Transverse colon (tissue), 4 donors: ENCODE results near the gene ADNP.

Source experiments
- CTCF ChIP-seq, 5 experiments: fragments of 200-600 bp in 3 of 5; fragments of 450-650 bp in 2 of 5; sonication (generic) in 3 of 5; IDR thresholded peaks; 1 replicate in 2 of 5; 2 replicates in 3 of 5; pipeline ENCODE4 v1.5.1; 2016 to 2017; ENCODE audit warnings: antibody characterized with exemption in 5 of 5, inconsistent platforms in 3 of 5, mild to moderate bottlenecking in 2 of 5, moderate library complexity in 1 of 5
- EP300 ChIP-seq: sonication (generic); formaldehyde crosslinking; IDR thresholded peaks from one replicate; pipeline ENCODE4 v1.6.1; 2017; ENCODE audit warnings: antibody characterized with exemption, low read depth
- POLR2A ChIP-seq: fragments of 450-650 bp; IDR thresholded peaks from one replicate; pipeline ENCODE4 v1.6.1; 2016; ENCODE audit warnings: antibody characterized with exemption, mild to moderate bottlenecking, moderate library complexity
- POLR2AphosphoS5 ChIP-seq, 3 donors: sonication (generic); formaldehyde crosslinking; IDR thresholded peaks; one replicate each; pipeline ENCODE4 v1.6.1; 2016; ENCODE audit warnings: antibody characterized with exemption in 3 of 3

DNA sequence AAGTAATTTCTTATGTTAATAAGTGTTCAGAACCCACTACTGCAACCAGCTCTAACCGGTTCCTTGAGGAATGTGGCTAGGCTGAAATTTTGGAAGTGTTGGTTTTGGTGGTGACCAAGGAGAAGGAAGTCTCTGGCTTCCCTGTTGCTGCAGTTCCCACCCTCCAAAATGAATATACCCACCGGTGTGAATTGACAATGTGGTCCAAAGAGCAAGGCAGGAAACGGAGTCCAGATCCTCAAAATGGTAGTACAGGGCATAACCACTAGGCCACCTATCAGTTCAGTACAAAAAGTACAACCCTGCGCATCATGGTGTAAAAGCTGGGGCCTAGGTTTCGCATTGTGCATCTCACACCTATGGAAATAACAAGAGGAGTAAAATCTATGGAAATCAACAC lies 2.8 kb downstream of the ADNP start:
- TF ChIP-seq CTCF (IDR thresholded peaks at IDR 0.05) (no peak), POLR2AphosphoS5 (IDR thresholded peaks at IDR 0.05) (no peak), POLR2A (no peak), EP300 (no peak)
